Stimulated activated naive CD4-positive, alpha-beta T cell (primary cell): ENCODE data around the gene CNN3.

Source experiments
- DNase-seq, 6 experiments: peaks; one replicate each; lab custom pipeline; 2025; lab: John Stamatoyannopoulos, UW

CNN3 gene

DNA sequence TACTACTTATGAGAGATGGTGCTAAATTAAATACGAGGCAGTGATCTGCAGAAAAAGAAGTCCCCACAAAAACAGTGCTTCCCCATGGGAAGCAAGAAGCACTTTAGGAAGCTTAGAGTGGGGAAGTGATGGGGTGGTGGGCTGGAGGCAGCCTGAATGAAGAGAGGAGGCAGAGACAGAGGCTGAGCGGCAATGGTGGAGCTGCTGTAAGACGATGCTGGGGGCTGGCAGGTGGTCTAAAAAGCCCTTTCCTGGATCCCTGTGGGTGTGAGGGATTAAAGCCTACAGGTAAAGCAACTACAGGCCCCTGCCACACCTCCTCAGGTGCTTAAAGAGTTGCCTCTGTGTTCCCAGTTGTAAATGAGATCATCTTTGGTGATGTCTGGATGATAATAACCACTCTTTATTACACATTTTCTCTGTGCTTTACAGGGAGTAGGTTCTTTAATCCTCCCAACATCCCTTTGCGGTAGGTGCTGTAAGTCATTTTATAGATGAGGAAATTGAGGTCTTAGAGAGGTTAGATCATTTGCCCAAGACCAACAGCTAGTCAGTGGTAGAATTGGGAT, 39.2 kb downstream of the CNN3 start:
- DNase-seq, result no peak

DNA sequence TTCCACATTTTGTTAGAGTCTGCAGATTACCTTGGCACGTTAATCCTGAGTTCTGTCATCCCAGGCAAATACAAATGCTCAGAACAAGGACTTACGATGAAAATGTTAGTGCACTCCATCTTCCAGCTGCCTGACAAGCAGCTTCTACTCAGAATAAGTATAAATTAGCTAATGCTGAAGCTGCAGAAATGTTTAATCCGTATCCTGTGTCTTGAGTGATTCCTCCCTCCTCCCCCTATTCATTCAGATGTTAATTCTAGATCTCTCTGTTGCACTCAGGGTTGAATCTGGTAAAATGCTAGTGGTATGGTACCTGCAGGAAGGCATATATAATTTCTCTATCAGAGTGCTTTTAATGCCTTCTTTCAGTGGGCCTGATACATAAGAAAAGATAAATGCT, 39.8 kb downstream of the CNN3 start:
- no peak for DNase-seq

DNA sequence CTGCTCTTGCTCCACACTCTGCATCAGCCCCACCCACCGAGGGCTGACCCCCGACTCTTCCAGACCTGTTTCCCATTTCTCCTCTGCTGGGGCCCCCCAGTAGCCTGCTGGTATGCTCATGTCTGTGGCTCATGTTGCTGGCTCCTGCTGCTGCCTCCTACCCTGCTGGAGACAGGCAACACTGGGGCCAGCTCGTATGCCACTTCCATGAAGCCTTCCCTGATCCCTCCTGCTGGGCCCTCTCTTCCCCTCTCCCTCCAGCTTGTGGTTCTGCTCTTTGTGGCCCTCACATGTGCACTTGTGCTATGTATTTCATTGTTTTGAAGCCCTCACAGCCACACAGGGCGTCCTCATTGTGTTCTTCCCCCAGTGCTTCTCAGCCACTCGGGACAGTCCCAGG, 40.5 kb downstream of the CNN3 start:
- DNase-seq, result no peak

DNA sequence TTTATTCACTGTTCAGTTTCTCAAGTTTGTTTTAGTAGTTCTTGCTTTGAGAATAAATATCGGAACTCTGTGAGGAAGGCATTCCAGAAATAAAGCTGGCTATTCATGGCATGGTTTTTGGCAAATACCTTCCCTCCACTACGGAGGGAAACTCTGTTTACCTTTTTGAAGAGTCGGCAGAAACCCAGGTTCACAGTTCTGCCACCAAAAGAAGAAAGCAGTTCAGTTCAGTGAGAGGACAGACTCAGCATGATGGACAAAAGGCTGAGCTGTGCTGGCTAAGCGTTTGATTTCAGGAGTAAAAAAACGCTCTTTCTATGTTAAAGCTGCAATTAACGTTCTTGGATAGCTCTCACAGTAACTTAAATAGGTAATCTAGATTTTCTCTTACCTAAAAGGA, 42.4 kb downstream of the CNN3 start:
- DNase-seq, result no peak

DNA sequence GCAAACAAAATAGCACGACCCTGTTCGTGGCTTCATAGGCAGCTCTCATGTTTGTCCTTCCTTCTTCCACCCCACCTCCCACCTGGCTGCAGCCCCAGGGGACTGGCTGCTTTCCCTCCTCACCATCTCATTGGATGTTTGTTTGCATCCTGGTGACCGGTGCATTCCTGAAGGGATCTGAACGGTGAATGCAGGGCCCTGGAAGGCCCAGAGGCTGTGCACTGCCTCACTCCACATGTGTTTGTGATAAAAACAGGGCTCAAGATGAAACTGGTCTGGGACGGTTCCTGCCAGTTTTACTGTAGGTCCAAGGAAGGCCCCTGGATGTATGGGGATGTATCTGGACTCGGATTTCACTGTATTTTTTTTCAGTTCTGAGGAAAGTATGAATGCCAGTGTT, 42.8 kb downstream of the CNN3 start:
- DNase-seq, result no peak

DNA sequence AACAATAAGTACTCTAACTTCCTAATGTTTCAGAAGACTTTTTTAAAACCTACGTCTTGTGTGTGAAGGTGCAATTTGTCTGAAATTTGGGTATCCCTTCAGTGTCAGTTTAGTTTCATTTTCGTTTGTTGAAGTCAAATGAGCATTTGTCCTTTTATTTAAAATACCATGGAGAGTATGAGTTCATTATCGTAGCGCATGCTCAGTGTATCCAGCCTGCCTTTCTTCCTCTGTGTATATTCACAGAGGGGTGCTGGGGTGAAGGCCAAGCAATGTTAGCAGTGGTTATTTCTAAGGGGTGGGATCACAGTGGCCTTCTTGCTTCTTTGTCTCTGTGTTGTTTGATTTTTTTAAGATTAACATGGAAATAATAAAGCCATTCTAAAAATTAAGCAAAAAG, 43.2 kb downstream of the CNN3 start:
- DNase-seq, result peak in 3 of 6 experiments; percentile 6 to 34 (median 34)

DNA sequence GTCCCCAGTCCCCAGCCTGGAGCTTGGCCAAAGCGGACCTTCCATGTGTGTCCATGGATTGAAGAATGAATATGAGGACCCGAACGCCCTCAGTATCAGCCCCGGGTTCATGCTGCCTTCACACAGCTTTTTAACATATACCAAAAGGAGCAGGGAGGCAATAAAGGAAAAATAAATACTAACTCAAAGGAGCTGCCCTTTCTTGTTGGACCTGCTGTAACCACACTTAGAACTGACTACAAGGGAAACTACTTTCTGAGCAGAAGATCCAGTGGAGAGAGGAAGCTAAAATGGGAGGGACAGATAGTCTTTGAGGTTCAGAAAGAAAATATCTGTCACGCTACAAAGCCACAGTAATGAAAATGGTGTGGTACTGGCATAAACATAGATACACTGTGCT, 48.6 kb downstream of the CNN3 start:
- no peak for DNase-seq

DNA sequence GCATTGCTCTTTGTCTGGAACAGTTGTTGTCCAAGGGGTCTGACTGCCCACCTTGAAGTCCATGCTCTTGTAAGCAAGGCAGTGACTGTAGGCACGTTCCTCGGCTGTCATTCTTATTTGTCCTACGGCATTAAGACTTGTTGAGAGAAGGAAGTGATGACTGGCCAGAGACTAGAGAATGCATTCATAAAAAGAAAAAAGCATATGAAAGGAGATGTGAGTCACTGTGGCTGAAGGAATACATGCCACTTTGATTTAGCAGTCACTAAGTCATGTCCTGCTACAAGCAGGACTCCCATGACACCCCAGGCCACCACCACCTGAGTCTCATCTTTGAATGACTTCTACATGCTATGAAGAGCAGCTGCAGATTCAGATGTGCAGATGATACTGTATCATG, 50.5 kb downstream of the CNN3 start:
- no peak for DNase-seq

DNA sequence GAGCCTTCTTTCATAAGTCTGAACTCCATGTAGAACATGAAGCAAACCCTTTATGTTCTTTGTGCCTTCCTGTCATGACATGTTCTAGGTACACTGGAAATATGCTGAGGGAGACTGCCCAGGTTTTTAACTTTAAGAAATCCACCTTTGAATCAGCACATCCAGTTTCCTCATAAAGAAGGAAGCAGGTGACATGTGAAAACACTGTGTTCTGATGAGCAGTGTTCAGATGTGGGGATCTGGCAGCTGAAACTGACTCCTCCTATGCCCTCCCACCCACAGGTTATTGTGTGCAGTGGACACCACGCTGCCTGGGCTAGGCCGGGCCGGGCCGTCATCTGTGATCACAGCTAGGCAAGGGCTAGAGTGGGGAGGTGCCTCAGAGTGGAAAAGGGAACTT, 51.1 kb downstream of the CNN3 start:
- no peak for DNase-seq

DNA sequence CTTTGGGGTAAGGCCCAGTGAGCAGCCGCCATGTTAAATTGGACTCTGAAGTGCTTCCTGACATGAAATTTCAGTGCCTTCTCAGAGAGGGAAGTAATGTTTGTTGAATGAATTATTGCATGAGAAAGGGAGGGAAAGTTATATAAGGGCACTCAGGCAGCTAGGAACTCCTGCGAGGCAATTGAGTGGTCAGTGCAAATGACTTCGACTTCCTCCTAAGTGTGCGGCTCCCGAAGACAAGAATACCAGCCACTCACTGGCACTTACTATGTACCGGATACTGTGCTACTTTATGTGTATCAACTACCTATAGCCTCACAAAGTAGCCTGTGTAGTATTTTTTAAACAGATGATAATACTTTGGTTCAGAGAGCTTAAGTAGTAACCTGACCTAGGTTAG, 52.5 kb downstream of the CNN3 start:
- DNase-seq, result no peak

DNA sequence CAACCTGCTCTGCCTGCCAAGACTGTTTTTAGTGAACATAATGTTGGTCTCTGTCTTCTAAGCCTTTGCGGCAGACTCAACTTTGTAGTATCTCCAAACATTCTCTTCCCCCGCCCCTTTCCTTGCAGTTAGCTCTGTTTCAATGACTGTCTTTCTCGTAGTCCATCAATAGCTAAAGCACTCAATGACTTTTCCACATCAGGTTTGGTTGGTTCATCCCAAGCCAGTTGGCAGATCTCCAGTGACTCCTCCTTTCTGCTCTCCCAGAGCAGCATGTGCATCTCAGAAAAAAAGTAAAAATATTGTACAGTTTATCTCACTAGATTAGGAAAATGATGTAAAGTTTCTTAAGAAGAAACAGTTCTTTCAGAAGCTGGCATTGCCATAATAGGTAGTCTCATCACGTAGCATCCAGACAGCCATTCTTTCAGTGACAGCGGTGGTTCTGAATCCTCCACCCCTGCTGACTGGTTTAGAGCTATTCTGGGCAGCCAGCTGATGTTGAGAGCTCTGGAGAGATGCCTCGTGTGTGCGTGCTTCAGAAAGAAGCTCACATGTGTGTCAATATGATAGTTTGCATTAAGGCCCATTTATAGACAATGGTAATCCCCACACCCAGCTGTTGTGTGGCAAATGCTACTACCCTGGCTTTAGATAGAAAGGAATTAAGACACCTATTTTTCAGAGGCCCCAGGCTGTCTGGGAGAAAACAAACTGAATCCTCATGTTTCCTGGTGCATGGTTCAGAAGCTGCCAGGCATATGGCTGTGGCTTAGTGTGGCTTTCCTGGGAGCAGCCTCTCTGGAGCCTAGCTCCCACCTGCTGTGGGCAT, 53.2 kb downstream of the CNN3 start:
- no peak for DNase-seq

DNA sequence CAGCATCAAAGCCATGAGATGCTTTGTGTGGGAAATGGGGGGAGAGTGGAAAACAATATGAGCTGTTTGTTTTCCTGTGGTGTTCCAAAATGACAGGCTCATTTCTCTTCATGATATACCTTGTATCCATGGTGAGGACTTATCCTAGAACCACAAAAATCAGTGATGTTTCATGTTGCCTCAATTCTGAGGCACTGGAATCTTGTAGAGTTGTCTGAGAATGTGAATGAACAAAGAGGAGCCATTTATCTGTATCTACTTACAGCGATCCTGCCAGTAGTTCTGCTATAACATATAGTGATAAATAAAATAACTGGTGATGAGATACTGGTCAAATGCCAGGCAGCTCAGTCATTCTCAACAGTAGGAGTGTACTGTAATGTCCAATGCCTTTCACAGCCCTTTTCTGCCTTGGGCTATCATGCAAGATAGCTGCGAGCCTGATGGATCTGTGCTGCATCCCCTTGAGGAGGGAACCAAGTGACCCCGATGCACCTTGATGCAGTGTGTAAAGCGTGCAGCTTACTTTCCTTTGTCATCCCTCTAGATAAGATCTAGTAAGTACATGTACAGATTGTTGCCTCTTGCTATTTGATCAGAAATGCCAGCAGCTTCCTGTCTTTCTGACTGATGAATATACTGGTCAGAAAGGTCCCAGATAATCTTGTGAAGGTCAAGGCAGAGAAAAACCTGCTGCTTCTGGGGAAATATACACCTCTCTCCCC, 54.0 kb downstream of the CNN3 start:
- DNase-seq, result no peak

DNA sequence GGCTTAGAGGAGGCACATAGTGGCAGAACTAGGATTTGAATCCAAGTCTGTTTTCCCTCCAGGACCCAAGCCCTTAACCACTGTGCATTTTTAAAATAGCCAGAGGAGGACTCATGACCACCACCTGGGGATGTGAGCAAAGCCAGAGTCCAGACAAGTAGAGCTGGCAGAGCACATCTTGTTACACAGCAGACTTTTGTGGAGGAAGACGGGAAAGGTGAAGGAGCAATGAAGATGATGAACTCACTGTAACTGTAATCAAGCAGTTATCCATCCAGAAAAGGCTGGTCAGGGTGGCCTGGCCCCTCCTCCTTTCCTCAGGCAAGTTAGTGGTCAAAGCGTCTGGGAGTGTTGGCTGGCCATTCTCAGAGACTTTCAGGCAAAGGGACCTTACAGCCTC, 55.9 kb downstream of the CNN3 start:
- no peak for DNase-seq

DNA sequence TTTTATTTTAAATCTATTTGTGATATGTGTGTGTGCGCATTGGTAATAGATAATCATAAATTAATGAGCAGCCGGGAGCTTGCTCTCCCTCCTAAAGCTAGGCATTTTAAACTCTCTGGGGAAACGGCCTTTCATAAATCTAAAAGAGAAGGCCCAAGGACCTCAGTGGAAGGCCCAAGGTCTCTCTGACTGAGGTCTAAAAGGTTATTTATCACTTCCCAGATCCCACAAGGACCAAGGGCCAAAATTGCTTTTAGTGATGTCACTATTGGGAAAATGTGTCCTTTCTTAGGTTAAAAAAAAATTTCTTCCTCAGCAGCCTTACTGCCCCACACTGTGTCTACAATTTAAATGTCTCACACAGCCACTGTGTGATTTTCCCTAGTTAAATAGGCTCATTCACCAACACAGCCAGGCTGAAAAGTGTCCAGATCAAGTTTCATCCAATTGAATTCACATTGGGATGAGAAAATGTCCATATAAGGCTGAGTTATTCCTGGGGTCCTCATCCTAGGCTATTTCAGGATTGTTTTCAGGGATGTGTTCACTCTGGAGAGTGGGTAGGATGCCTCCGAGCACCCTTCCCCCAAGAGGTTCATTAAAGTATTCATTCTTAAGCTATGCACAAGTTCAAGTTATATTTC, 60.6 kb downstream of the CNN3 start:
- no peak for DNase-seq

DNA sequence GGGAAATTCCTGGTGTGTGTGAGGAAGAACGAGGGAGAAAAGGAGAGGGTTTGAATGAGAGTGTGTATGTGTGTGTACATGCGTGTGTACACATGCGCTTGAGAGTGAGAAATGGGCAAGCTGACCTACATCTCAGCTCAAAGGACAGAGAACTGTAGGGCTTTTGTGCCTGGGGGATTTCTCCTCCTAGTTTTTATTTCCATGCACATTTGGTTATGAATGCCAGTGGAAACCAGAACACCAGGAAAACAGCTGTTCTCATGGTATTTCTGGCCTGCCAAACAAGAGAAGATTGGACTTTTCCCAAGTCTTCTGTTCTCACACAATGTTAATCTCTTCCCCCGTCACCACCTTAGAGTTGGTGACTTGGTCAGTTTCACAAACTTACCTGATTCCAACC, 61.5 kb downstream of the CNN3 start:
- no peak for DNase-seq

DNA sequence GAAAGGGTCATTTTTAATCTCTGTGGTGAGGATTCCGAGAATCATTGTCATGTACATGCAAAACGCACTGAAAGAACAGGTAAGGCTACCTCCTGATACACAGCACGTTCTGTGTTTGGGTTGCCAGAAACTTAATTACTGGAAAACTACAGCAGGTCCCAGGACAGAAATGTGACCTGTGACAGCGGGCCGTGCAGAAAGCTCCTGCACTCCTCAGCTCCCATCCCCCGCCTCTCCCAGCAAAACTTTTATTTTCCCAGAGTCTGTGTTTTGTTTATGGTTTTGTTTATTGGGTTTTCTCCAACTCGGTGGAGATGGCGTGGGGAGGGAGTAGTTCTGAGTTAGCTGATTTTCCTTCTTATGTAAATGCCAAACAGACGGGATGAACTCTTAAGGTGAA, 62.1 kb downstream of the CNN3 start:
- no peak for DNase-seq

DNA sequence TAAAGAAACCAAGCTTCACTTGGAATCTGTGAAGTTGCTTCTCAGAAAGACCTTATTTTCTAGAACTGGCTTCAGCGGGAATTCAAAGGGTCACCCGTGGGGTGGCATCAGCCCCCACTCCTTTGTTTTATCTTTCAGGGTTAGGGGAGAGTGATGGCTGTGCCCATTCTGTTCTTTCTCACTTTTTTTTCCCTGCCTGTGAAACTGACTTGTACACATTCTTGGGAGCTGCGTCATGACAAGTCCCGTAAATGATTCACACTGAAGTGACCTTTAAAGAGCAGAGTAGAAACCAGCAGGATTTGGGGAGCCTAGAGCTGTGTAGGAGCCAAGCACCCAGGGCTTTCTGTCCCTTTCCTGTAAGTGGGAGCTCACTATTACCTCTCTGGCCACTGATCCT, 63.0 kb downstream of the CNN3 start:
- DNase-seq, result no peak

DNA sequence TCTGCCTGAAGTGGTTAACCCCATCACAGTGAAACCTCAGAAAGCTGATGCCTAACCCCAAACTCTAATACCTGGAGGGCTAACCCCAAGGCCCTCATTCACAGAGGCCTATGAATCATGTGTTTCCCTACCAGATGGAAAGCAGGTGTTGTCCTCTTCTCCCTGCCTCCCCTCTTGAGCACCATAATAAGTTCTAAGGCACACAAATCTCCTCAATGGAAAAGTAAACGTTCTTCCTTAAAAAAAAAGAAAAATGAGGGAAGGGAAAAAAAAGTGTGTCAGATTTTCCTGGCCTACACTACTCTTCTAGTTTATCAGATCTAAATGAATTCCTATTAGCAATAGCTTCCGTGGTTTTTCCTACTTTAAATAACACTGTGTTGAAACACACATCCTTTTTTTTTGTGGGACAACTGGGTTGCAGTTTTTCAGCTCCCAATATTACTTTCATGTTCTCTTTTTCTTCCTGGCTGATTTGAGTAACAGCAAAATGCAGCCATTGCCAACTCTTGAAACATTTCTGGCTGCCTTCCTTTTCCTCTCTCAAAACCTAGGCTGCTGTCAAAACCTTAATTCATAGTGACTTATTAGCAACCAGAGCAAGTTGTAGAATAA, 63.5 kb downstream of the CNN3 start:
- DNase-seq, result no peak

DNA sequence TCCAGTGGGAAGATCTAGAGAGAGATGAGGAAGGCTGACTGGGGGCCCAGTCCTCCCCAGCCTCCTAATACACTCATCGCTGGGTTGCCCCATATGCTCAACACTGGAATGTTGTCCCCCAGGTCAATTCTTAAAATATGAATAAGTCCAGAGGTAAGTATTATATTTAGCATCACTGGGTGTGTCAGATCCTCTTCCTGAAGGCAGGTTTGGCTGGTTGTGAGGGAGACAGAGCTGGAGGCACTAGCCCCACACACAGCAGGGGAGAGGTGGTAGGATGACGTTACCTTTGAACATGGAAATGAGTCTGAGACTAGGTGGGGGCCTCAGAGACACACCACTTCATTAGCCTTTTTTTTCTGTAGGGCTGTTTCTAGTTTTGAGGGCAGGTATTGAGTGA, 64.2 kb downstream of the CNN3 start:
- DNase-seq, result no peak

DNA sequence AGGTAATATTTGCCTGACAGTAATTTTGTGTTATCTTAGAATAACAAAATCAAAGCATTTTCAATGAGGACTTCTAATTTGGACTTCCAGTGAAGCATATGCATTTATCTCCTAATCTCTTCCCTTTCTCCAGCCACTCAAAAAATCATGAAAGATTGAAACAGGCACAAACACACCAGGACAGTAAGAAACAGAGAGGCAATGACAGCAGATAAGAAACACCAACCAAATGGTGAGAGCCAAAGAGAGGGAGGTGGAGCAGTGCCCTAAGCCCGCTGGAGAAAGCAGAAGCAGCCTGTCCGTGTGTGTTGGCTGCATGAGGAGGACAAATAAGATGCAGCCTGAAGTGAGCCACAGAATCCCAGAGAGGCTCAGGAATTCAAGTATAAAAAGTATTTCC, 67.7 kb downstream of the CNN3 start:
- no peak for DNase-seq

DNA sequence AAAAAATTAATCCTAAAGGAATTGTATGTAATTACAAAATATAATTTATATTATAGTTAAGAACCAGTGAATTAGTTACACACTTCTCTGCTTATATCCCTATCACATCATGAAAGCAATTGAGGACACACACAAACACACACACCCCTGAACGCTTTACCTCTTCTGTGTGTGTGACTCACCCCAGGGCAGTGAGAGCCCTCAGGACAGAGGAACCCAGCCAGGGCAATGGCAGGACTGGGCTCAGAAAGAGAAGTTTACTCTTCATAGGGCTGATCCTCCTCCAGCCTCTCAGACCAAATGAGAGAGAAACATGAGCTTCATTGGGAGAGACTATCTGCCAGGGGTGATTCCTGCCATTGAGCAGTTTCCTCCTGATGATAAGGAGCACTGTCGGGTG, 68.6 kb downstream of the CNN3 start:
- DNase-seq, result no peak

DNA sequence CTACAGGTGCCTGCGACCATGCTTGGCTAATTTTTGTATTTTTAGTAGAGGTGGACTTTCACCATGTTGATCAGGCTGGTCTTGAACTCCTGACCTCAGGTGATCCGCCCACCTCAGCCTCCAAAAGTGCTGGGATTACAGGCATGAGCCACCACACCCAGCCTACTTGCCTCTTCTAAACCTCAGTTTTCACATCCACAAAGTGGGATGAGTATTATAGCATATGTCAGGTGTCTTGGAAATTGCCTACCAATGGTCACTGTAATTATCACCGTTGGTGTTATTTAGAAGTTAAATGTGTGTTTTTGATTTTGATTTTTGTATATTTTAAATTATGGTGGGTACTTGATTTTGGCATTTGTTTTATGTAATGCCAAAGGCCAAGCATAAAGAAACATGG, 70.0 kb downstream of the CNN3 start:
- DNase-seq, result no peak
